H1 (cell line): Measurements from ENCODE around the gene POLR2H. TPM values are rescaled to one million over a fixed set of nuclear protein-coding genes. Genes with fewer than 3 reads are reported as not detected.
A peak's percentile ranks its signal among the peaks of the same experiment; 100 is the strongest.

Experiments used
- CTCF ChIA-PET: fragments of 300-600 bp; sonication (Branson Sonifier 250); formaldehyde crosslinking; loops from one replicate; lab custom pipeline; 2021; ENCODE audit not compliant: partially characterized antibody; lab: Charles Lee
- POLR2A ChIA-PET: fragments of 300-600 bp; sonication (Branson Sonifier 250); formaldehyde crosslinking; loops from one replicate; lab custom pipeline; 2021; ENCODE audit warnings: inconsistent platforms; ENCODE audit not compliant: partially characterized antibody; lab: Charles Lee
- DNase-seq, 2 experiments: peaks; one replicate each; pipeline versions ENCODE4 v3.0.0 to v3.0.0-alpha.2; 2010 to 2022; ENCODE audit warnings: low spot score in 2 of 2, low read depth in 1 of 2, mixed read lengths in 1 of 2
- FAIRE-seq: peaks from 2 replicates; lab custom pipeline; 2011; peaks lifted over from hg19 to GRCh38; lab: Jason Lieb, UNC
- H2AFZ ChIP-seq: 2 replicates; pipeline ENCODE4 v1.8.1; 2012; ENCODE audit warnings: low read length, inconsistent platforms
- H2AK5ac ChIP-seq: 2 replicates; pipeline ENCODE4 v1.6.1; 2013; ENCODE audit warnings: low read depth, low read length
- H2BK120ac ChIP-seq: replicated peaks from 2 replicates; pipeline ENCODE3; 2013; ENCODE audit warnings: low read depth, low read length, inconsistent platforms
- H2BK12ac ChIP-seq: 2 replicates; pipeline ENCODE4 v1.6.1; 2013; ENCODE audit warnings: low read depth, low read length
- H2BK15ac ChIP-seq: 2 replicates; pipeline ENCODE4 v1.6.1; 2013; ENCODE audit warnings: low read length
- H2BK20ac ChIP-seq: 2 replicates; pipeline ENCODE4 v1.6.1; 2013; ENCODE audit warnings: low read length
- H2BK5ac ChIP-seq: 2 replicates; pipeline ENCODE4 v1.6.1; 2013; ENCODE audit warnings: low read depth, low read length
- H3K14ac ChIP-seq: 2 replicates; pipeline ENCODE4 v1.6.1; 2013; ENCODE audit warnings: inconsistent platforms; ENCODE audit not compliant: insufficient read length
- H3K18ac ChIP-seq: 2 replicates; pipeline ENCODE4 v1.6.1; 2013; ENCODE audit warnings: low read length; ENCODE audit errors: extremely low read depth
- H3K23ac ChIP-seq: 2 replicates; pipeline ENCODE4 v1.6.1; 2013; ENCODE audit warnings: inconsistent platforms; ENCODE audit not compliant: insufficient read length
- H3K23me2 ChIP-seq: 2 replicates; pipeline ENCODE4 v1.6.1; 2013; ENCODE audit warnings: low read depth, low read length
- H3K27ac ChIP-seq: 2 replicates; pipeline ENCODE4 v1.6.1; 2011; ENCODE audit warnings: low read depth, low read length, inconsistent platforms
- H3K27me3 ChIP-seq, 4 experiments: replicated peaks in 1 of 4; 1 replicate in 1 of 4; 2 replicates in 3 of 4; pipeline versions ENCODE4 v1.6.1 to v1.8.1; 2011 to 2013; ENCODE audit warnings: low read length in 3 of 4, mild to moderate bottlenecking in 3 of 4, inconsistent platforms in 2 of 4, mixed read lengths in 2 of 4, moderate library complexity in 1 of 4; ENCODE audit not compliant: control insufficient read depth in 3 of 4, insufficient read depth in 3 of 4; ENCODE audit errors: extremely low read depth in 1 of 4
- H3K36me3 ChIP-seq, 4 experiments: 2 replicates each; pipeline versions ENCODE4 v1.6.1 to v1.8.1; 2011 to 2013; ENCODE audit warnings: mild to moderate bottlenecking in 4 of 4, low read length in 3 of 4, moderate library complexity in 2 of 4, control low read depth in 1 of 4, inconsistent platforms in 1 of 4; ENCODE audit not compliant: insufficient read depth in 4 of 4, control insufficient read depth in 2 of 4
- H3K4ac ChIP-seq: replicated peaks from 2 replicates; pipeline ENCODE3; 2013; ENCODE audit warnings: low read length, low read depth, mixed read lengths, inconsistent platforms; ENCODE audit not compliant: insufficient read length
- H3K4me1 ChIP-seq, 4 experiments: replicated peaks in 1 of 4; 1 replicate in 1 of 4; 2 replicates in 3 of 4; pipeline versions ENCODE4 v1.6.1 to v1.8.1; 2011 to 2013; ENCODE audit warnings: low read length in 3 of 4, inconsistent platforms in 2 of 4, mixed read lengths in 1 of 4; ENCODE audit not compliant: insufficient read depth in 4 of 4, control insufficient read depth in 3 of 4
- H3K4me2 ChIP-seq, 2 experiments: 2 replicates each; pipeline versions ENCODE4 v1.6.1 to v1.8.1; 2011 to 2013; ENCODE audit warnings: low read depth in 2 of 2, low read length in 2 of 2, control low read depth in 1 of 2, inconsistent platforms in 1 of 2, mild to moderate bottlenecking in 1 of 2; ENCODE audit not compliant: insufficient read depth in 1 of 2
- H3K4me3 ChIP-seq, 4 experiments: fragments of 200-600, 300-600 bp in 1 of 4; sonication (generic), shearing (Covaris generic), sonication (Bioruptor Twin) in 1 of 4; 2 replicates each; pipeline versions ENCODE4 v1.5.1 to v1.8.1; 2011 to 2016; ENCODE audit warnings: low read length in 4 of 4, low read depth in 3 of 4, control low read depth in 2 of 4, inconsistent platforms in 2 of 4, mild to moderate bottlenecking in 2 of 4, mixed read lengths in 1 of 4, moderate library complexity in 1 of 4; ENCODE audit not compliant: insufficient read depth in 2 of 4; ENCODE audit errors: extremely low read depth in 1 of 4
- H3K56ac ChIP-seq: replicated peaks from 2 replicates; pipeline ENCODE3; 2013; ENCODE audit warnings: low read depth, mild to moderate bottlenecking, mixed read lengths, low read length, inconsistent platforms; ENCODE audit not compliant: insufficient read length
- H3K79me1 ChIP-seq: 2 replicates; pipeline ENCODE4 v1.6.1; 2013; ENCODE audit warnings: low read depth, low read length, control low read depth
- H3K79me2 ChIP-seq, 2 experiments: 2 replicates each; pipeline versions ENCODE4 v1.6.1 to v1.8.1; 2012 to 2013; ENCODE audit warnings: low read length in 2 of 2, mild to moderate bottlenecking in 2 of 2, inconsistent platforms in 1 of 2; ENCODE audit not compliant: insufficient read depth in 2 of 2, control insufficient read depth in 1 of 2
- H3K9ac ChIP-seq, 4 experiments: replicated peaks in 1 of 4; 1 replicate in 1 of 4; 2 replicates in 3 of 4; pipeline versions ENCODE4 v1.6.1 to v1.8.1; 2011 to 2013; ENCODE audit warnings: low read depth in 3 of 4, low read length in 3 of 4, control low read depth in 2 of 4, mild to moderate bottlenecking in 2 of 4, moderate library complexity in 2 of 4, inconsistent platforms in 1 of 4; ENCODE audit errors: extremely low read depth in 1 of 4
- H3K9me3 ChIP-seq, 2 experiments: 2 replicates each; pipeline versions ENCODE4 v1.6.1 to v1.8.1; 2012 to 2013; ENCODE audit warnings: mild to moderate bottlenecking in 2 of 2, moderate library complexity in 2 of 2, control low read depth in 1 of 2, inconsistent platforms in 1 of 2, low read depth in 1 of 2, low read length in 1 of 2, mixed read lengths in 1 of 2; ENCODE audit not compliant: insufficient read depth in 2 of 2
- H4K20me1 ChIP-seq, 2 experiments: replicated peaks in 1 of 2; 2 replicates each; pipeline versions ENCODE3 to v1.8.1; 2011 to 2013; ENCODE audit warnings: inconsistent platforms in 2 of 2, low read length in 2 of 2, mild to moderate bottlenecking in 1 of 2; ENCODE audit not compliant: insufficient read depth in 2 of 2, control insufficient read depth in 1 of 2
- H4K5ac ChIP-seq: 2 replicates; pipeline ENCODE4 v1.6.1; 2013; ENCODE audit warnings: low read length, low read depth, mixed read lengths, inconsistent platforms; ENCODE audit not compliant: insufficient read length
- H4K8ac ChIP-seq: 2 replicates; pipeline ENCODE4 v1.8.0; 2013; ENCODE audit warnings: mild to moderate bottlenecking, moderate library complexity, low read length, inconsistent platforms; ENCODE audit not compliant: insufficient read depth; ENCODE audit errors: extremely low read depth
- H4K91ac ChIP-seq: replicated peaks from 2 replicates; pipeline ENCODE3; 2013; ENCODE audit warnings: low read length, mixed read lengths, inconsistent platforms; ENCODE audit not compliant: insufficient read length
- CHD2 ChIP-seq: IDR thresholded peaks from 2 replicates; pipeline ENCODE4 v1.6.1; 2012; ENCODE audit warnings: low read length, improper control_type of control experiment
- CREB1 ChIP-seq: IDR thresholded peaks from 2 replicates; pipeline ENCODE4 v1.6.1; 2012; ENCODE audit warnings: inconsistent platforms
- CTCF ChIP-seq, 3 experiments: IDR thresholded peaks; 1 replicate in 2 of 3; 2 replicates in 1 of 3; pipeline versions ENCODE4 v1.5.1 to v1.6.1; 2011; ENCODE audit warnings: low read length in 3 of 3, mild to moderate bottlenecking in 3 of 3, inconsistent platforms in 2 of 3, low read depth in 1 of 3, moderate library complexity in 1 of 3; ENCODE audit not compliant: insufficient read depth in 1 of 3; ENCODE audit errors: control extremely low read depth in 1 of 3
- RAD21 ChIP-seq, 2 experiments: IDR thresholded peaks in 1 of 2; conservative IDR thresholded peaks in 1 of 2; 2 replicates each; pipeline ENCODE4 v1.6.1; 2011; ENCODE audit warnings: low read depth in 2 of 2, low read length in 2 of 2, improper control_type of control experiment in 1 of 2, inconsistent platforms in 1 of 2, mild to moderate bottlenecking in 1 of 2, moderate library complexity in 1 of 2
- WGBS, 2 experiments: shearing (Covaris generic) in 1 of 2; methylation state at CpG; one replicate each; pipeline versions ENCODE4 v1.1.6 to v1.1.7; 2013 to 2015; ENCODE audit warnings: low lambda C conversion rate in 2 of 2, mixed read lengths in 2 of 2, inconsistent platforms in 1 of 2, low coverage in 1 of 2, missing lambda C conversion rate in 1 of 2; ENCODE audit not compliant: insufficient replicate concordance in 2 of 2, insufficient coverage in 1 of 2, insufficient read length in 1 of 2; ENCODE audit errors: extremely low coverage in 1 of 2, missing lambda C conversion rate in 1 of 2; 5-methylcytosine and 5-hydroxymethylcytosine counted together
- polyA plus RNA-seq, 7 experiments: library from polyadenylated mRNA; depleted of rRNA in 3 of 7; stranded (reverse) in 5 of 7; unstranded in 2 of 7; fragments of >200 nt in 5 of 7; fragments of 200-250 nt in 2 of 7; gene quantifications; 1 replicate in 5 of 7; 2 replicates in 1 of 7; 4 replicates in 1 of 7; pipeline versions ENCODE4 v1.2.1 to v1.2.3, GENCODE V29; 2011 to 2013; ENCODE audit warnings: missing spikeins in 2 of 7, mixed read lengths in 2 of 7
- total RNA-seq: library from RNA; stranded (reverse); fragmentation: NEBNext Ultra II Directional; extraction: Animal tissue kit (Norgen Biotek cat#: 25700); gene quantifications from 2 replicates; pipeline ENCODE4 v1.2.1, GENCODE V29; 2021

Gene POLR2H
- total and polyA plus RNA-seq, 2 of the 8 experiments (the other 6 are each of a cell fraction or from before 2014, with no cell fraction given) = 113 to 335 TPM

DNA sequence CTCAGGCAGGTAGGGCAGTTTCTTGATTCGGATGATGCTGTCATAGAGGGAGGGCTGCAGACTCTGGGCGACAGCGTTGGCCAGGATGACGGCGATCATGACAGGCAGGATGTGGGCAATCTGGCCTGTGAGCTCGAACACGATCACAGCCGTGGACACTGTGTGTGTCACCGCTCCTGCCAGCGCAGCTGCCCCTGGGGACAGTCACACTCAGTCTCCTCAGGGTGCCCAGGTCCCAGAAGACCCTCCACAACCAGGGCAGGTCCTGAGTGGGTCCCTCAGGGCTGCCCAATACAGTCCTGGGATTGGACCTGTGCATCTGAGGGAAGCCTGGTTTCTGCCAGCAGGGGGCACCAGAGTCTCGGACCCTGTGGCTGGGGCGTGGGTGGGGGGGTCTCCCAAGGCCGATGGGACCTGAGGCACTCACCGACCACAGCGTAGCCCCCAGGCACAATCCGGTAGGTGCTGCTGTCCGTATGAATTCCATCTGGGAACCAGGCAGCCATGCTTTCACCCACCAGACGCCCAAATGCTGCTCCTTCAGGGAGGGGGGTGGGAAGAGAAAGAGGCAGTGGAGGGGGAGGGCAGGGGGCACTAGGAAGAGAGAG is 7.3 kb upstream of the POLR2H start:
- Histone ChIP-seq H3K79me1 (no peaks in the 10 kb centered on the region), H2AFZ (no peak overlapping the region), H3K4ac (no peak overlapping the region), H3K14ac (no peak overlapping the region), H4K5ac (no peak overlapping the region), H3K4me1 (peaks cover 0 to 7% (median 3%) of the 10 kb centered on the region in 4 experiments; a peak in 2 of 7 replicates), H2BK5ac (no peak overlapping the region; the same call in 1 of the 2 replicates), H2BK120ac (no peak overlapping the region), H4K91ac (no peak overlapping the region), H3K18ac (no peak overlapping the region), H3K9ac (no peak overlapping the region), H2BK15ac (no peak overlapping the region), H2AK5ac (no peak overlapping the region), H3K27me3 (no peaks in the 10 kb centered on the region), H3K4me2 (no peak overlapping the region), H4K20me1 (peaks cover 4 to 11% of the 10 kb centered on the region in 2 experiments), H3K23ac (no peak overlapping the region), H3K79me2 (no peaks in the 10 kb centered on the region), H3K4me3 (no peak overlapping the region), H3K9me3 (no peaks in the 10 kb centered on the region), H2BK20ac (no peak overlapping the region), H3K23me2 (no peaks in the 10 kb centered on the region), H3K36me3 (peaks cover 7 to 42% (median 26%) of the 10 kb centered on the region in 4 experiments; a peak in 7 of 8 replicates), H3K27ac (no peak overlapping the region), H4K8ac (no peak overlapping the region), H3K56ac (no peak overlapping the region), H2BK12ac (0 out of 2 replicates have a peak overlapping the region, but pooled peaks have one; percentile 27)
- CTCF ChIA-PET = interaction anchor here (0.7 to 6.8 kb wide), 26 partner anchors 8 to 424 kb away, joined by 3 to 49 read pairs (median 4); partner anchors contain the start of genes CLCN2, FAM131A and POLR2H
- TF ChIP-seq CHD2 = no peak
- 0 out of 2 replicates have a peak, but pooled peaks have one; percentile 17 for TF ChIP-seq CREB1
- TF ChIP-seq RAD21 (IDR thresholded peaks at IDR 0.05 in 1 of 2, conservative IDR thresholded peaks at IDR 0.05 in 1 of 2; ENCODE audit: low read depth in 2 of 2, low read length in 2 of 2) = peak; percentile 37 to 58; a peak in 3 of 4 replicates
- TF ChIP-seq CTCF (IDR thresholded peaks at IDR 0.05; ENCODE audit: control extremely low read depth in 1 of 3, insufficient read depth in 1 of 3, low read depth in 1 of 3, low read length in 3 of 3) = peak in 2 of 3 experiments; percentile 60 to 74; a peak in 3 of 4 replicates
- DNase-seq (peak in 1 of 2 experiments; percentile 85), FAIRE-seq (no peak)
- WGBS, 2 experiments = 73% methylated on average over 15 of the region's 18 CpGs; no CpG with 5 or more reads in 1 of the 2 experiments
- POLR2A ChIA-PET = interaction anchor here (1.0 to 3.6 kb wide), 9 partner anchors 8 to 38 kb away, joined by 3 to 23 read pairs (median 6); partner anchors contain the start of genes CLCN2, FAM131A and POLR2H
